Measurements from ENCODE around the gene CCDC51. TPM values are rescaled to one million over a fixed set of nuclear protein-coding genes. Genes with fewer than 3 reads are reported as not detected.

Gene CCDC51
- total and polyA plus RNA-seq, 2 of the 13 experiments (the other 11 are each of a cell fraction or from before 2014, with no cell fraction given), result 18.1 to 29.4 TPM

- peak; percentile 85; the same call in 1 of the 2 replicates for TF ChIP-seq PRDM10 (CRISPR knock-in tag; IDR thresholded peaks at IDR 0.05; ENCODE audit: low read depth)
- TF ChIP-seq CBX5 (CRISPR knock-in tag; IDR thresholded peaks at IDR 0.05; ENCODE audit: borderline replicate concordance), result no peak; the same call in 1 of the 2 replicates
- peak; percentile 66; the same call in 1 of the 2 replicates for TF ChIP-seq SNAI1 (CRISPR knock-in tag; IDR thresholded peaks at IDR 0.05; ENCODE audit: borderline replicate concordance)
- 0 out of 2 replicates have a peak, but pooled peaks have one; percentile 56 for TF ChIP-seq ZNF616 (CRISPR knock-in tag; IDR thresholded peaks at IDR 0.05; ENCODE audit: low read depth)
- peak; percentile 88 for TF ChIP-seq CREM (IDR thresholded peaks at IDR 0.05)
- TF ChIP-seq CREM (CRISPR knock-in tag; IDR thresholded peaks at IDR 0.05), result no peak
- TF ChIP-seq MZF1 (CRISPR knock-in tag; IDR thresholded peaks at IDR 0.05; ENCODE audit: borderline replicate concordance), result no peak
- TF ChIP-seq KAT7 (CRISPR knock-in tag; IDR thresholded peaks at IDR 0.05; ENCODE audit: borderline replicate concordance), result peak; percentile 69; the same call in 1 of the 2 replicates
- TF ChIP-seq AHR (CRISPR knock-in tag; IDR thresholded peaks at IDR 0.05), result no peak
- no peak for TF ChIP-seq ZNF10 (CRISPR knock-in tag; IDR thresholded peaks at IDR 0.05; ENCODE audit: borderline replicate concordance, low read depth)
- peak; percentile 24; the same call in 1 of the 2 replicates for TF ChIP-seq AKAP8 (CRISPR knock-in tag; IDR thresholded peaks at IDR 0.05)
- peak; percentile 88 for TF ChIP-seq ZNF598 (CRISPR knock-in tag; IDR thresholded peaks at IDR 0.05; ENCODE audit: borderline replicate concordance)
- TF ChIP-seq ZNF329 (CRISPR knock-in tag; IDR thresholded peaks at IDR 0.05; ENCODE audit: low read depth), result no peak
- peak; percentile 89 for TF ChIP-seq HNF1A (IDR thresholded peaks at IDR 0.05; ENCODE audit: low read depth)
- TF ChIP-seq HNF1A (CRISPR knock-in tag; IDR thresholded peaks at IDR 0.05; ENCODE audit: borderline replicate concordance), result peak; percentile 95
- TF ChIP-seq SNRNP70 (IDR thresholded peaks at IDR 0.05; ENCODE audit: low read depth, low read length), result no peak
- 0 out of 2 replicates have a peak, but pooled peaks have one; percentile 54 for TF ChIP-seq PAWR (CRISPR knock-in tag; IDR thresholded peaks at IDR 0.05; ENCODE audit: borderline replicate concordance)
- peak; percentile 98 for TF ChIP-seq PITX1 (CRISPR knock-in tag; IDR thresholded peaks at IDR 0.05)
- TF ChIP-seq HNF4G (IDR thresholded peaks at IDR 0.05; ENCODE audit: borderline replicate concordance, low read depth, low read length), result peak; percentile 94
- peak; percentile 86 for TF ChIP-seq HNF4G (CRISPR knock-in tag; IDR thresholded peaks at IDR 0.05; ENCODE audit: borderline replicate concordance, low read depth)
- TF ChIP-seq SKI (IDR thresholded peaks at IDR 0.05; ENCODE audit: partially characterized antibody), result peak; percentile 42
- no peak for TF ChIP-seq MXD1 (CRISPR knock-in tag; IDR thresholded peaks at IDR 0.05)
These were observed 9.8 kb downstream of the CCDC51 start, which contains the start of gene PLXNB1 (continued) for GRCh38 chr3:48429960-48430707.

Data from HepG2 (cell line).